K562 (cell line): ENCODE results near the gene CCDC102B. TPM values are rescaled to one million over a fixed set of nuclear protein-coding genes. Genes with fewer than 3 reads are reported as not detected.

Experiments used
- ATAC-seq: fragments of 200-7000 bp; cut with Tn5 transposase; 3 replicates; pipeline ENCODE4 v1.9.1; 2020; ENCODE audit warnings: moderate library complexity
- BruUV-seq: library from RNA; stranded (reverse); fragments of 400-500 nt; replicated peaks from 2 replicates; lab custom pipeline; 2021; lab: Mats Ljungman, UMichigan
- CTCF ChIA-PET: fragments of 300-600 bp; formaldehyde crosslinking; extraction: SDS; loops from one replicate; lab custom pipeline; 2021; ENCODE audit warnings: low intra/inter-chr PET ratio; lab: Yijun Ruan, JAX
- POLR2A ChIA-PET: fragments of 300-600, 350-650 bp; sonication (Branson Sonifier 250); formaldehyde crosslinking; extraction: SDS; loops from one replicate; lab custom pipeline; 2021; ENCODE audit warnings: antibody characterized with exemption, inconsistent platforms; lab: Yijun Ruan, JAX
- DNase-seq, 4 experiments: peaks; one replicate each; pipeline versions ENCODE4 v3.0.0 to v3.0.0-alpha.2; 2011 to 2018; ENCODE audit warnings: low spot score in 3 of 4, mixed read lengths in 3 of 4; ENCODE audit errors: extremely low read depth in 1 of 4
- FAIRE-seq: peaks from 2 replicates; lab custom pipeline; 2011; peaks lifted over from hg19 to GRCh38; lab: Jason Lieb, UNC
- H2AFZ ChIP-seq: 2 replicates; pipeline ENCODE4 v1.6.0; 2011; ENCODE audit warnings: low read depth, low read length, control low read depth, inconsistent platforms
- H3K27ac ChIP-seq: fragments of 200-600 bp; 3 replicates; pipeline ENCODE4 v1.8.0; 2011; ENCODE audit warnings: low read depth, mild to moderate bottlenecking, control low read depth, inconsistent platforms, low read length, moderate library complexity, mixed read lengths; ENCODE audit errors: extremely low read depth
- H3K27me3 ChIP-seq, 2 experiments: fragments of 300-600 bp in 1 of 2; 2 replicates in 1 of 2; 3 replicates in 1 of 2; pipeline versions ENCODE4 v1.6.0 to v1.8.0; 2011; ENCODE audit warnings: inconsistent platforms in 2 of 2, low read length in 2 of 2, mild to moderate bottlenecking in 1 of 2, mixed read lengths in 1 of 2, moderate library complexity in 1 of 2; ENCODE audit not compliant: control insufficient read depth in 2 of 2, insufficient read depth in 2 of 2
- H3K36me3 ChIP-seq: fragments of 300-600 bp; 3 replicates; pipeline ENCODE4 v1.8.0; 2011; ENCODE audit warnings: mild to moderate bottlenecking, low read length, inconsistent platforms; ENCODE audit not compliant: control insufficient read depth, insufficient read depth
- H3K4me1 ChIP-seq, 2 experiments: fragments of 200-600 bp in 1 of 2; replicated peaks in 1 of 2; 2 replicates in 1 of 2; 3 replicates in 1 of 2; pipeline versions ENCODE4 v1.5.1 to v1.8.0; 2011; ENCODE audit warnings: inconsistent platforms in 2 of 2, low read length in 2 of 2, mild to moderate bottlenecking in 1 of 2, mixed read lengths in 1 of 2, moderate library complexity in 1 of 2; ENCODE audit not compliant: control insufficient read depth in 2 of 2, insufficient read depth in 2 of 2
- H3K4me2 ChIP-seq: 2 replicates; pipeline ENCODE4 v1.6.1; 2011; ENCODE audit warnings: low read length, control low read depth, inconsistent platforms, mixed read lengths; ENCODE audit not compliant: insufficient read depth
- H3K4me3 ChIP-seq: fragments of 200-600 bp; sonication (generic), shearing (Covaris generic); 2 replicates; pipeline ENCODE4 v1.5.1; 2016; ENCODE audit warnings: control low read depth, inconsistent platforms
- H3K79me2 ChIP-seq: fragments of 200-600 bp; 3 replicates; pipeline ENCODE4 v1.8.0; 2011; ENCODE audit warnings: low read length, inconsistent platforms; ENCODE audit not compliant: control insufficient read depth, insufficient read depth
- H3K9ac ChIP-seq, 2 experiments: 2 replicates each; pipeline versions ENCODE4 v1.6.0 to v1.6.1; 2011; ENCODE audit warnings: low read depth in 2 of 2, low read length in 2 of 2, control low read depth in 1 of 2, inconsistent platforms in 1 of 2, mild to moderate bottlenecking in 1 of 2, mixed read lengths in 1 of 2; ENCODE audit not compliant: insufficient read depth in 1 of 2
- H3K9me1 ChIP-seq: one replicate; pipeline ENCODE4 v1.6.0; 2011; ENCODE audit warnings: inconsistent platforms, mild to moderate bottlenecking, low read length, moderate library complexity; ENCODE audit not compliant: control insufficient read depth, insufficient read depth
- H3K9me3 ChIP-seq: replicated peaks from 2 replicates; pipeline ENCODE4 v1.5.1; 2011; ENCODE audit warnings: low read depth, low read length, inconsistent platforms; ENCODE audit not compliant: control insufficient read depth, insufficient read depth
- H4K20me1 ChIP-seq: replicated peaks from 2 replicates; pipeline ENCODE4 v1.6.1; 2011; ENCODE audit warnings: low read length, inconsistent platforms, mixed read lengths; ENCODE audit not compliant: control insufficient read depth, insufficient read depth
- BMI1 ChIP-seq: fragments of 150-350 bp; IDR thresholded peaks from 2 replicates; pipeline ENCODE4 v1.6.1; 2014; ENCODE audit warnings: low read length
- COPS2 ChIP-seq: fragments of 450-650 bp; conservative IDR thresholded peaks from 2 replicates; pipeline ENCODE4 v1.6.1; 2016; ENCODE audit warnings: mild to moderate bottlenecking, moderate library complexity
- DDX20 ChIP-seq: fragments of 450-650 bp; IDR thresholded peaks from 2 replicates; pipeline ENCODE4 v1.6.1; 2016; ENCODE audit warnings: missing genetic modification characterization, low read depth, mild to moderate bottlenecking, missing compliant biosample characterization, moderate library complexity
- EHMT2 ChIP-seq: fragments of 450-650 bp; IDR thresholded peaks from 2 replicates; pipeline ENCODE4 v1.6.1; 2018; ENCODE audit warnings: antibody characterized with exemption
- HCFC1 ChIP-seq: IDR thresholded peaks from 2 replicates; pipeline ENCODE4 v1.6.1; 2012; ENCODE audit warnings: low read depth, low read length, improper control_type of control experiment
- HMGN3 ChIP-seq: IDR thresholded peaks from 2 replicates; pipeline ENCODE4 v1.6.1; 2011; ENCODE audit warnings: borderline replicate concordance, low read depth, mild to moderate bottlenecking, mixed read lengths, low read length; ENCODE audit not compliant: insufficient read length; ENCODE audit errors: extremely low read depth
- SMARCB1 ChIP-seq: IDR thresholded peaks from 2 replicates; pipeline ENCODE4 v1.6.1; 2011; ENCODE audit warnings: improper control_type of control experiment, low read depth; ENCODE audit not compliant: insufficient read length
- TRIM24 ChIP-seq, 2 experiments: fragments of 450-650 bp; IDR thresholded peaks; 2 replicates each; pipeline ENCODE4 v1.6.1; 2016
- ZNF77 ChIP-seq: fragments of 250-450 bp; sonication (Bioruptor Pico); IDR thresholded peaks from 2 replicates; pipeline ENCODE4 v1.5.0; 2020
- WGBS: fragments of 100-300 bp; shearing (Covaris generic); methylation state at CpG from one replicate; pipeline ENCODE4 v1.1.6; 2016; ENCODE audit warnings: low coverage, mixed read lengths; ENCODE audit not compliant: insufficient coverage; ENCODE audit errors: missing lambda C conversion rate; 5-methylcytosine and 5-hydroxymethylcytosine counted together
- in situ Hi-C: fragments of 300-500 bp; cut with MboI; formaldehyde crosslinking; loops from 4 replicates; pipeline ENCODE4 v1.15.0; 2018; ENCODE audit warnings: inconsistent platforms, mixed read lengths
- intact Hi-C: fragments of 100-400 bp; cut with micrococcal nuclease; formaldehyde crosslinking; loops from 2 replicates; pipeline ENCODE4 v1.14.2; 2022
- polyA plus RNA-seq, 8 experiments: library from polyadenylated mRNA; depleted of rRNA in 4 of 8; stranded (reverse) in 5 of 8; unstranded in 3 of 8; fragments of >200 nt; fragmentation: Nextera tagmentation in 2 of 8; fragmentation: Illumina TruSeq in 1 of 8; extraction: Ambion mirVana in 2 of 8; extraction: Trizol in 1 of 8; gene quantifications; 2 replicates each; pipeline versions ENCODE4 v1.2.1 to v1.2.3, GENCODE V29; 2011 to 2014; ENCODE audit warnings: inconsistent platforms in 1 of 8, missing spikeins in 1 of 8
- total RNA-seq, 7 experiments: library from RNA; depleted of rRNA in 6 of 7; stranded (reverse); fragments of >200 nt in 6 of 7; fragmentation: Illumina TruSeq in 2 of 7; extraction: Trizol in 2 of 7; gene quantifications; 2 replicates each; pipeline versions ENCODE4 v1.2.1 to v1.2.3, GENCODE V29; 2011 to 2021; ENCODE audit warnings: low replicate concordance in 1 of 7
- TF ChIP-seq, protein P1 (sequence below), 2 experiments: IDR thresholded peaks in 1 of 2; conservative IDR thresholded peaks in 1 of 2; 2 replicates each; pipeline ENCODE4 v1.6.1; 2016; ENCODE audit warnings: low read depth in 2 of 2, mild to moderate bottlenecking in 1 of 2, missing compliant biosample characterization in 1 of 2, missing genetic modification characterization in 1 of 2, moderate library complexity in 1 of 2

CCDC102B gene
- total and polyA plus RNA-seq, 9 of the 15 experiments (the other 6 are each of a cell fraction or from before 2014, with no cell fraction given), result 0.18 to 1.5 (median 0.73) TPM

DNA sequence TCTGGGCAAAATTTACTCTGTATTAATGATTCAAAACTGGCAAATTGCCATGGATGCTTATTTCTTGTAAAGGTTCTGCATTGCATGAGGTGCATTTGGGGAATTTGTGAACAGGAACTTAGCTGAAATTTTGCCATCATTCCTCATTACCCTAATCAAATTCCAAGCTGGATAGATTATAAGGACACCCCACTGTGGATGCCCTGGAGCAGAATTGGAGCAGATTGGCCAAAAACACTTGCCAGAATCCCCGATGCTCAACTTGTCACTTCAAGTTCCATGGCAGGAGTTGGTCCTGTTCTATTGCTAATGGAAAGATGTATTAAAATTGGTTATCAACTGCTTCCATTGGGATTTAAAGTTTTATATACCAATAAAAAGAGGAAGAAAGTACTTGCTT lies 237.9 kb downstream of the CCDC102B start:
- no peaks in the 10 kb centered on the region for H3K4me1 ChIP-seq
- no peak overlapping the region for H3K4me2 ChIP-seq
- no peak for TF ChIP-seq COPS2
- no peak for TF ChIP-seq EHMT2
- TF ChIP-seq TRIM24 (IDR thresholded peaks at IDR 0.05), result no peak
- TF ChIP-seq DDX20, result no peak
- TF ChIP-seq BMI1, result no peak
- TF ChIP-seq HCFC1, result no peak
- 0% methylated on average over 1 of the region's 1 CpG for WGBS
- H3K9me1 ChIP-seq, result no peaks in the 10 kb centered on the region
- FAIRE-seq (no peak), DNase-seq (no peak), ATAC-seq (no peak)
- no peak overlapping the region for H3K4me3 ChIP-seq
- H3K9ac ChIP-seq, result no peak overlapping the region
- in situ Hi-C loops, result no loop called here
- CTCF ChIA-PET, result no interaction called here
- H3K9me3 ChIP-seq, result no peaks in the 10 kb centered on the region
- intact Hi-C loops, result no loop called here
- no peak overlapping the region for H2AFZ ChIP-seq
- no peaks in the 10 kb centered on the region for H4K20me1 ChIP-seq
- BruUV-seq, result no TSS peak
- POLR2A ChIA-PET, result no interaction called here
- H3K27ac ChIP-seq, result no peak overlapping the region
- H3K36me3 ChIP-seq, result no peaks in the 10 kb centered on the region
- H3K79me2 ChIP-seq, result no peaks in the 10 kb centered on the region
- H3K27me3 ChIP-seq, result no peaks in the 10 kb centered on the region

DNA sequence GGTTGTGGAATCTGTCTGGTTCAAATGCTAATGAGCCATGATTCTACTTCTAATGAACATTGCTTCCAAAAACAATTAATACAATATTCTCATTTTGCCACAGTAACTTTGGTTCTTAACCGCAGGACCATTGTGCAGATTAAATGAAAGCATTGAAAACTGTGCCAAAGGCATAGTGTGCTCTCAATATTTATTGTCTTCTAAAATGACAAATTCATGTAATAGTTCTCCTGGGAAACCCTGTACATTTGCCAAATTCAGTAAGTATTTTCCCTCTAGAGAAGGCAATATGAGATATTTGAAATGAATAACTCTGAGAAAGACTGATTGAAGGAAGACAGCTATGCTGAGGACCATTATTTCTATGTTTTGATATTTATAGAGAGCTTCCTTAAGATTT lies 246.3 kb downstream of the CCDC102B start:
- Histone ChIP-seq H3K4me2 (no peak overlapping the region), H3K9me3 (no peaks in the 10 kb centered on the region), H3K4me1 (no peaks in the 10 kb centered on the region), H3K9ac (no peak overlapping the region), H3K27me3 (no peaks in the 10 kb centered on the region), H3K79me2 (no peaks in the 10 kb centered on the region), H3K4me3 (no peak overlapping the region), H2AFZ (no peak overlapping the region), H3K9me1 (no peaks in the 10 kb centered on the region), H3K27ac (no peak overlapping the region), H3K36me3 (no peaks in the 10 kb centered on the region), H4K20me1 (no peaks in the 10 kb centered on the region)
- BruUV-seq, result no TSS peak
- 0% methylated on average over 1 of the region's 1 CpG for WGBS
- CTCF ChIA-PET, result no interaction called here
- in situ Hi-C loops (no loop called here), intact Hi-C loops (no loop called here)
- POLR2A ChIA-PET, result no interaction called here
- no peak for ATAC-seq
- DNase-seq, result no peak
- FAIRE-seq, result no peak
- TF ChIP-seq, protein P1, sequence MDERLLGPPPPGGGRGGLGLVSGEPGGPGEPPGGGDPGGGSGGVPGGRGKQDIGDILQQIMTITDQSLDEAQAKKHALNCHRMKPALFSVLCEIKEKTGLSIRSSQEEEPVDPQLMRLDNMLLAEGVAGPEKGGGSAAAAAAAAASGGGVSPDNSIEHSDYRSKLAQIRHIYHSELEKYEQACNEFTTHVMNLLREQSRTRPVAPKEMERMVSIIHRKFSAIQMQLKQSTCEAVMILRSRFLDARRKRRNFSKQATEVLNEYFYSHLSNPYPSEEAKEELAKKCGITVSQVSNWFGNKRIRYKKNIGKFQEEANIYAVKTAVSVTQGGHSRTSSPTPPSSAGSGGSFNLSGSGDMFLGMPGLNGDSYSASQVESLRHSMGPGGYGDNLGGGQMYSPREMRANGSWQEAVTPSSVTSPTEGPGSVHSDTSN (CRISPR knock-in tag; IDR thresholded peaks at IDR 0.05; ENCODE audit: low read depth), result no peak
- TF ChIP-seq, protein P1 (tag; conservative IDR thresholded peaks at IDR 0.05; ENCODE audit: low read depth), result no peak
- TF ChIP-seq ZNF77 (CRISPR knock-in tag), result no peak
- TF ChIP-seq HMGN3, result no peak
- no peak for TF ChIP-seq SMARCB1
